Activated CD8-positive, alpha-beta T cell treated with anti-CD3 and anti-CD28 coated beads for 36 hours (primary cell): ENCODE results near the gene TM4SF20. TPM values are rescaled to one million over a fixed set of nuclear protein-coding genes. Genes with fewer than 3 reads are reported as not detected.

ENCODE experiments used
- ATAC-seq: fragments of 200-7000 bp; cut with Tn5 transposase; one replicate; pipeline ENCODE4 v1.10.0; 2021; ENCODE audit warnings: mild to moderate bottlenecking, moderate library complexity
- CTCF ChIA-PET: fragments of 350-600 bp; sonication (Branson Sonifier 250); formaldehyde crosslinking; loops from one replicate; lab custom pipeline; 2021; ENCODE audit warnings: antibody characterized with exemption; lab: Charles Lee
- POLR2A ChIA-PET: fragments of 350-600 bp; sonication (Branson Sonifier 250); formaldehyde crosslinking; loops from one replicate; lab custom pipeline; 2021; ENCODE audit warnings: antibody characterized with exemption; lab: Charles Lee
- DNase-seq: peaks from one replicate; pipeline ENCODE4 v3.0.0-alpha.2; 2020
- H3K27ac Mint-ChIP-seq: one replicate; pipeline ENCODE4 v1.8.0; 2021; ENCODE audit warnings: mild to moderate bottlenecking, mixed read lengths
- H3K27me3 Mint-ChIP-seq: one replicate; pipeline ENCODE4 v1.8.0; 2021; ENCODE audit warnings: mixed read lengths
- H3K36me3 Mint-ChIP-seq: one replicate; pipeline ENCODE4 v1.8.0; 2021; ENCODE audit warnings: low read depth, mixed read lengths
- H3K4me1 Mint-ChIP-seq: one replicate; pipeline ENCODE4 v1.8.0; 2021; ENCODE audit warnings: low read depth, mixed read lengths
- H3K4me3 Mint-ChIP-seq: one replicate; pipeline ENCODE4 v1.8.0; 2021; ENCODE audit warnings: mild to moderate bottlenecking, moderate library complexity, mixed read lengths
- H3K9me3 Mint-ChIP-seq: one replicate; pipeline ENCODE4 v1.8.0; 2021; ENCODE audit warnings: mixed read lengths
- intact Hi-C: fragments of 100-400 bp; cut with micrococcal nuclease; formaldehyde crosslinking; loops from one replicate; pipeline ENCODE4 v1.10.0; 2022
- total RNA-seq, 2 experiments: library from RNA; stranded (reverse); gene quantifications; one replicate each; pipeline ENCODE4 v1.2.3, GENCODE V29; 2021
- TF ChIP-seq, protein P1 (sequence below): fragments of 200-600 bp; IDR thresholded peaks from one replicate; pipeline ENCODE4 v1.8.0; 2022; ENCODE audit warnings: antibody characterized with exemption, mild to moderate bottlenecking

Gene TM4SF20
- total RNA-seq, 2 experiments from 2014 or later: not detected

DNA sequence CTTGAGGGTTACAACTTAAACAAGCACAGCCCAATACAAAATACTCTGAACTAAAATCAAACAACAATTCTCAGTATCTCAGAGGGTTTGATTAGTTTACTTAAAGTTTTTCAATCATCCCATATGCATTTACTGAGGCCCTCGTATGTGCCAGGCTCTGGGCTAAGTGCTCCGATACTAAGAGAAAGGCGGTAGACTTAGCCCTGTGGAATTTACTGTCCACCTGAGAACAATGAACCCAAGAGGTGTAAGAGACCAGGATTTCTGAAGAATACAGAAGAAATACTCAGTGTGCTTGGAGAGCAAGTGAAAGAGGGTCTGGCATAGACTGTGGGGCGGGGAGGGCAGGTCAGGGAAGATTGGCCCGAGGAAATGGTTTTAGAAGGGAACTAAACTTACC lies 33.8 kb upstream of the TM4SF20 start:
- intact Hi-C loops: no loop called here
- POLR2A ChIA-PET: interaction anchor here (3.9 kb wide), 1 partner anchor 48 kb away, joined by 13 read pairs; no protein-coding TSS in a partner anchor
- Mint-ChIP-seq H3K36me3 (no peaks in the 10 kb centered on the region), H3K9me3 (peaks cover 1% of the 10 kb centered on the region), H3K4me1 (peaks cover 57% of the 10 kb centered on the region), H3K27me3 (no peaks in the 10 kb centered on the region), H3K4me3 (no peak overlapping the region), H3K27ac (peak overlapping the region; percentile 65)
- CTCF ChIA-PET: interaction anchor here (1.4 kb wide), 1 partner anchor 61 kb away, joined by 5 read pairs; no protein-coding TSS in a partner anchor
- ATAC-seq: no peak
- TF ChIP-seq, protein P1, sequence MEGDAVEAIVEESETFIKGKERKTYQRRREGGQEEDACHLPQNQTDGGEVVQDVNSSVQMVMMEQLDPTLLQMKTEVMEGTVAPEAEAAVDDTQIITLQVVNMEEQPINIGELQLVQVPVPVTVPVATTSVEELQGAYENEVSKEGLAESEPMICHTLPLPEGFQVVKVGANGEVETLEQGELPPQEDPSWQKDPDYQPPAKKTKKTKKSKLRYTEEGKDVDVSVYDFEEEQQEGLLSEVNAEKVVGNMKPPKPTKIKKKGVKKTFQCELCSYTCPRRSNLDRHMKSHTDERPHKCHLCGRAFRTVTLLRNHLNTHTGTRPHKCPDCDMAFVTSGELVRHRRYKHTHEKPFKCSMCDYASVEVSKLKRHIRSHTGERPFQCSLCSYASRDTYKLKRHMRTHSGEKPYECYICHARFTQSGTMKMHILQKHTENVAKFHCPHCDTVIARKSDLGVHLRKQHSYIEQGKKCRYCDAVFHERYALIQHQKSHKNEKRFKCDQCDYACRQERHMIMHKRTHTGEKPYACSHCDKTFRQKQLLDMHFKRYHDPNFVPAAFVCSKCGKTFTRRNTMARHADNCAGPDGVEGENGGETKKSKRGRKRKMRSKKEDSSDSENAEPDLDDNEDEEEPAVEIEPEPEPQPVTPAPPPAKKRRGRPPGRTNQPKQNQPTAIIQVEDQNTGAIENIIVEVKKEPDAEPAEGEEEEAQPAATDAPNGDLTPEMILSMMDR: no peak
- no peak for DNase-seq

DNA sequence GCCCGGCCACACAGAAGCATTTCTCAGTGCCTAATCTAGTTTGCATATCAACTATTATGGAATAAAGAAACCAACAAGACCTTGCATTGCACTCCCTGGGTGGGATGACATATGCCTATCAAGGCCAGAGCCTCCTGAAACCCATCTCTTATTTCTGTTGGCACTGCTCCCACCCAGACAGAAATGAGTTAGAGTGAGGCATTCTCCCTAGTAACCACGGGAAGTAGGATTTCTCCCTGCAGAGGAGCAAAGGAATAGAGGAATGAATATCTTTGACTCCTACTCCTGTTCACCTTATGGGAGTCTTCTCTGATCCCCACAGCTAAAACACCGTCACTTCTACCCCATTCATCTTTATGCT lies 32.9 kb upstream of the TM4SF20 start:
- intact Hi-C loops: loop anchor here (1.0 kb wide), 1 partner anchor 52 kb away; no protein-coding TSS in a partner anchor
- Mint-ChIP-seq H3K27ac (peak overlapping the region; percentile 90), H3K9me3 (peaks cover 1% of the 10 kb centered on the region), H3K36me3 (no peaks in the 10 kb centered on the region), H3K4me3 (peak overlapping the region; percentile 40), H3K4me1 (peaks cover 63% of the 10 kb centered on the region), H3K27me3 (no peaks in the 10 kb centered on the region)
- DNase-seq: no peak
- ChIA-PET CTCF (interaction anchor here (3.1 to 3.2 kb wide), 2 partner anchors 59 to 61 kb away, joined by 12 to 13 read pairs; partner anchors contain the start of gene AGFG1), POLR2A (interaction anchor here (1.4 to 3.9 kb wide), 2 partner anchors 49 to 51 kb away, joined by 6 to 13 read pairs; no protein-coding TSS in a partner anchor)
- no peak for ATAC-seq
- TF ChIP-seq, protein P1: no peak

DNA sequence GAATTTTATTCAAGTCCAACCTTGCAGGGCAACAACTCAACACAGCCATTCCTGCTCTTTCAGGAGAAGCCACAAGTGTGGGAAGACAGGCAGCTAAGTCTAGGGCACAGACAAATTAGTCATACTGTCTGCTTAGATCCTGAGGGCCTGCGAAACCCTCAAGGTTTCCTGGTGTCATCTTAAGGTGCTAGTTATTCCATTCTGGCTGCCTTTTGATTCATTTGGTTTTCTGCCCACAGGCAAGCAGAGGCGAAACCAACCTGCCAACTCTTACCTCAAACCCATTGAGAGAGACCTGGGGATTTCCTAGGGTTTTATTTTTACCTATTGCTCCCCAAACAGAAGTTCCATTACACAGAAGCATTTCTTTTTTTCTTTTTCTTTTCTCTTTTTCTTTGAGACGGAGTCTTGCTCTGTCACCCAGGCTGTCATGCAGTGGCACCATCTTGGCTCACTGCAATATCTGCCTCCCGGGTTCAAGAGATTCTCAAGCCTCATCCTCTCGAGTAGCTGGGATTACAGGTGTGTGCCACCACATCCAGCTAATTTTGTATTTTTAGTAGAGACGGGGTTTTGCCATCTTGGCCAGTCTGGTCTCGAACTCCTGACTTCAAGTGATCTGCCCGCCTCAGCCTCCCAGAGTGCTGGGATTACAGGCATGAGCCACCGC lies 32.3 kb upstream of the TM4SF20 start:
- peak overlapping the region; percentile 90 for H3K27ac Mint-ChIP-seq
- ChIA-PET CTCF (interaction anchor here (0.9 to 3.2 kb wide), 5 partner anchors 15 to 62 kb away, joined by 3 to 13 read pairs (median 8); partner anchors contain the start of gene AGFG1), POLR2A (interaction anchor here (1.3 to 3.9 kb wide), 5 partner anchors 49 to 62 kb away, joined by 4 to 13 read pairs (median 6); no protein-coding TSS in a partner anchor)
- ATAC-seq (peak; percentile 84), DNase-seq (peak; percentile 82)
- TF ChIP-seq, protein P1: no peak
- H3K4me3 Mint-ChIP-seq: peak overlapping the region; percentile 40
- peaks cover 64% of the 10 kb centered on the region for H3K4me1 Mint-ChIP-seq
- peaks cover 1% of the 10 kb centered on the region for H3K9me3 Mint-ChIP-seq
- no peaks in the 10 kb centered on the region for H3K36me3 Mint-ChIP-seq
- intact Hi-C loops: loop anchor here (1.0 kb wide), 1 partner anchor 53 kb away; no protein-coding TSS in a partner anchor
- no peaks in the 10 kb centered on the region for H3K27me3 Mint-ChIP-seq

DNA sequence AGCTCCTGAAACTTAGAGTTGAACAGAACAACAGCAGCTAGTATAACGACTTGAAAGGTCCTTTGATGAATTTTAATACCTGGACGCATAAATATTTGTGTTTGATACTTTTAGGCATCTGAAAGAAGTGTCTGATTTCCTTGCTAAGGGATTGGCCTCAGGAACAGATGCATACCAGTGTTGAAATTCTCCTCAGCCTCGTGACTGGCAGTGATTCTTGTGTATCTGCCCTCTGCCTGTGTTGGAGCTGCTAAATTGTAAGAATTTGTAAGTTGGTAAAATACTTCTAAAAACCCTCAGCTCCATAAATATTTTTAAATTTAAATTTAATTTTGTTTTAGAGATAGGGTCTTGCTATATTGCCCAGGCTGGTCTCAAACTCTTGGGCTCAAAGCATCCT lies 31.1 kb upstream of the TM4SF20 start:
- Mint-ChIP-seq H3K27ac (no peak overlapping the region), H3K4me1 (peaks cover 66% of the 10 kb centered on the region), H3K27me3 (no peaks in the 10 kb centered on the region), H3K4me3 (no peak overlapping the region), H3K36me3 (no peaks in the 10 kb centered on the region), H3K9me3 (peaks cover 1% of the 10 kb centered on the region)
- intact Hi-C loops: no loop called here
- TF ChIP-seq, protein P1: no peak
- ChIA-PET CTCF (interaction anchor here (0.9 to 3.2 kb wide), 8 partner anchors 56 to 248 kb away, joined by 3 to 13 read pairs (median 4); partner anchors contain the start of gene AGFG1), POLR2A (interaction anchor here (1.2 to 3.9 kb wide), 5 partner anchors 50 to 168 kb away, joined by 3 to 13 read pairs (median 4); no protein-coding TSS in a partner anchor)
- ATAC-seq (no peak), DNase-seq (no peak)
